HG02973 (cell line): Measurements from ENCODE around the gene KPNA6.

Experiments
- ATAC-seq: cut with Tn5 transposase; IDR thresholded peaks from one replicate; pipeline ENCODE4 v1.9.1; 2021; ENCODE audit warnings: moderate library complexity; ENCODE audit not compliant: unreplicated experiment

KPNA6 gene

DNA sequence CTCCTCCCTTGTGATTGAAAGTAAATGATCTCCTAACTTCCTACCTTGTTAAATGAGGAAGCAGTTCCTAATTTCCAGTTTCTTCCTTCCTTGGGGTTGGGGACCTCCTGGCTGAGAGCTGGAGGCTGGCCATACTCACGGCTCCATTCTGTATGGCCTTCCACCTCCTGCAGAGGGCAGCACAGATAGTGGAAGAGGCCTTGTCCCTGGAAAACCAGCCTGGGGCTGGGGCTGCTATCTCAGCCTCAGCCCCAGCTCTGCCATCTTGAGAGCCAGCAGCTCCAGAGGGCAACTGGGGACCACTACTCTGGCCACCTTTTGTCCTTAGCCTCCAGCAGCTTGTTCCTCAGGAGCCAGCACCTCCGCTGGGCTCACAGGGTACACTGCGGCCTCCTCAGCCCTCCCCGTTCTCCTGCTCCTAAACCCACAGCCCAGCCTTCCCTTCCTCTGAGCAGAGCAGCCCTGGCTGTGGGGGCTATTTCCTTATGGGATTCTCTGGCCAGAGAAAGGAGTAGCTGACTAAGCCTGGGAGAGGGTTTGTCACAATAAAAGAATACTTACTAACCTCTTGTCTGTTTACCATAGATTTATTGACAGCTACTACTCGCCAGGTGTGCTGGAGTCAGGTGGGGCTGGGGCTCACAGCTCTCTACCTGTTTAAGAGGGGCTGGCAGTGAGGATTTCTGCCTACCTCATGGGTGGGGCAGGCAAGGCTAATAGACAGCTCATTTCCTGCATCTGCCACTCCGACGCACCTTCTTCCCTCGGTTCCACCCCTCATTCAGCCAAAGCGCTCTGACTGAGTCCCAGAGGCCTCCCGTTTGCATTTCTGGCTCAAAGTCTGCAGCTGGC, 108.0 kb downstream of the KPNA6 start:
- no peak for ATAC-seq

DNA sequence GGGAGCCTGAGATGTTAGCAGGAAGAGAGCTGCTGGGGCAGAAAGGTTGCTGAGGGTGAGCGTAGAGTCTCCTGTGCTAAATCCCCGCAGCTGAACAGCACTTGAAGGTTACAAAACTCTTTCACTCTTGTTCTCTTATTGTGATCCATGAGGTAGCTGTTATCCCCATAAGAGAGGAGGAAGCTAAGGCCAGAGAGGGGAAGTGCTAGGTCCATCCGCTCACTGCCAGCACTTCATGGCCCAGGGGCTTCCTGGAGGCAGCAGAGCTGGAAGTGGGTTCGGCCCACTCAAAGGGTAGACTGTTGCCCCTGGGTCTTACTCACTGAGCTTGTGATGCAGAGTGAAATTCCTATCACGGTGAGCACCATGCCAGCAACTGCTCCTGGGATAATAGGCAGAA, 108.7 kb downstream of the KPNA6 start:
- no peak for ATAC-seq

DNA sequence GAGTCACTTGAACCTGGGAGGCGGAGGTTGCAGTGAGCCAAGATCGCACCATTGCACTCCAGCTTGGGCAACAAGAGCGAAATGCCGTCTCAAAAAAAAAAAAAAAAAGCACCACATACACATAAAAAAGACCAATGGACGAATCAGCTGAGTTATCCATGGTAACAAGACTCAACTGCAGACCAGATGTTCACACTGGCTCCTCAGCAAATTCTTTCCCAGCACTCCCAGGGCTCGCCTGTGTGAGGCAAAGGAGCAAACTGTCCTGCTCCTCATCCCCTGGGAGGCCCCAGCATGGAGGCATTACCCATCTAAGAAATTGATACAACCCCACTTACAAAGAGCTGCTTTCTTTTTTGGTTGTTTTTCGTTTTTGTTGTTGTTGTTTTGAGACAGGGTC, 111.2 kb downstream of the KPNA6 start:
- no peak for ATAC-seq

DNA sequence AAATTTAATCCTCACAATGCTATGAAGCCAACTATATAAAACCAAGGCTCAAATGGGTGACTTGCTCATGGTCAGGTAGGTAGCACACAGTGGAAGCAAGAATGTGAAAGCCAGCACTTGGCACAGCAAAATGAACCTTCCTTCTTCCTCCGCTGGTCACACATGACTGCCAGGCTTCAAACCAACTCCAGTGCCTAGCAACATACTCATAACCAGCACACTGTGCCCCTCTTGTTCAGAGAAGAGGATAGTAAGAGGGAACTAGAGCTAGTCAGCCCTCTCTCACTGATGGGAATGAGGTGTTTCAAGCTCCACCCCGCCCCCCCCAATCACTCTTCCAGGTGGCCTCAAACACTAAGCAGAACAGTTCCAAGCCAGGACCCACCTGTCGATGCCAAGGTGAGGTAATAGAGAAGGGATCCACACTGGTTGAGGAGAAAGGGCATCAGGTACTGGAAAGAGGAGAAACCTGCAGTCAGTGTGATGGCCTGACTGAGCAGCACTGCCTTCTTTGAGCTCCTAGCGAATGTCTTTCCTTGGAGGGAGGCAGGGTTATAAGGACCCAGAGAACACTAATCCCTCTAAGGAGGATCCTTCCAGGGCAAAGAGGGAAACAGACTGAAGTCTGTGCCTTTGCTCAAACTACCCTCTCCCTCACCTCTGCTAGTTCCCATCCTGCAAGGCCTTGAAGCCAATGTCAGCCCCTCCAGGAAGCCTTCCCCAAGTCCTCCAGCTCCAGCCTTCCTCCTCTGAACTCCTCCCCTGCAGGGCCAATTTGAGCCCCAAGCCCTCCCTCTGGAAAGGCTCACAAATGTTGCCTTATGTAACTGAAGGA, 113.1 kb downstream of the KPNA6 start:
- no peak for ATAC-seq

DNA sequence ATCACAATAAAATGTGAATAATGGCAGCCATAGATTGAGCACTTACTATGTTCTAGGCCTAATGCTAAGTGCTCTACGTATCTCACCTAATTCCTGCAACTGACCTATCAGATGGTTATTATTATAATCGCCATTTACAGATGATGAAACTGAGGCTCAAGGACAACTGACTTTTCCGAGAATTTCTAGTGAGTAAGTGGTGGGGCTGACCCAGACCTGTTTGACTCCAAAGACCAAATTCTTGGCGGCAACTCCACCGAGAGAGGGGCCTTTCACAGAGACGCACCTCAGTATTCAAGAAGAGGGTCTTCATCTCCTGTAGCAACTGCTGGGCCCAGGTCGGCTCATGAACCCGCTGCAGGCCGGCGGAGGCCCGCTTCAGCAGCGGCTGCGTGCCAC, 113.7 kb downstream of the KPNA6 start:
- no peak for ATAC-seq

DNA sequence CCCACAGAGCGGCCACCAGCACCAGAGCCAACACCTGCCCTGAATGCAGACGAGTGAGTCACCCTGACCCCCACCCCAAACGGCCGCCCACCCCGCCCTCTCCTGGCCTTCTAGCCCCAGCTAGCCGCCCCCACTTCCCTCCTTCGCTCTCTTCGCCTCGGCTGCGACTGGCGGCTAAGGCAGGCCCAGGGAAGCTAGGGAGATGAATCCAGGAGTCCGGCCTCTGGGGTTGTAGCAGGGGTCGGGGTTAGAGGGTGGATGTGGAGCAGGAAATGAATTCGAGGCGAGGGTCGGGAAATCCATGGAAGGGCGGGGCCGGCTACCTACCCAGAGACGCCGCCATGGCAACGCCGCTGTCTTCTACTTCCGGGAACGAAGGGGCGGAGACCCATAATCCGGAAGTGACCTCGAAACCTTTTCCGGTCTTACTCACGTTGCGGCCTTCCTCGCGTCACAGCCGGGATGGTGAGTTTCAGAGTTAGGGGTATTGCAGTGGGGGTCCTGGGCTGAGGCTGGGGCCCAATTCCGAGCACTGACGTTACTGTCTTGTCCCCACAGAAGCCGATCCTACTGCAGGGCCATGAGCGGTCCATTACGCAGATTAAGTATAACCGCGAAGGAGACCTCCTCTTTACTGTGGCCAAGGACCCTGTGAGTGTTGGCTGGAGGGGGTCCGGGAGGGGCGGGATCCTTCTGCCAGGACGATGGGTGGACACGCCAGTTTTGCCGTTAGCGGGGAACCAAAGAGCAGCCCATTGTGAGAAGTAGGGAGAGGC, 114.3 kb downstream of the KPNA6 start, which contains the start of the genes EIF3I and TMEM234:
TSS of gene EIF3I (plus strand) at position 428 of the 776 bp plus-strand sequence. CDS start at position 463, 35 bp downstream.
TSS of gene TMEM234 (minus strand) at position 374 of the 776 bp plus-strand sequence. CDS start at position 343, 31 bp downstream.
- ATAC-seq, result peak; percentile 87

DNA sequence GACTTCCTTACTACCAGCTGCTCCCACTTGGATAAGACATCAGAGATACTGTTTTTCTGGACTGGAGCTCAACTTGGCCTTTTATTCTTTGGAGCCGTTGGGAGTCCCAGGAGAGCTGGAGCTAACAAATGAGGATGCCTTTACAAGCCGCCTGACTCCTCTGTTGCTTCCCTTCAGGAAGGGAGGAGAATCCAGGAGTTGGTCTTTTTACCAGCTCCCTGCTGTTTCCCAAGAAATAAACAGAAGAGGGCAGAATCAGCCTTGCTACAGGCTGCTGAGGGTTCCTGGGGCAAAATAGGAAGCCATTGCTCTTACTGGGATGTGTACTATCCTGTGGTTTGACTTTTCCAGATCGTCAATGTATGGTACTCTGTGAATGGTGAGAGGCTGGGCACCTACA, 115.8 kb downstream of the KPNA6 start:
- no peak for ATAC-seq

DNA sequence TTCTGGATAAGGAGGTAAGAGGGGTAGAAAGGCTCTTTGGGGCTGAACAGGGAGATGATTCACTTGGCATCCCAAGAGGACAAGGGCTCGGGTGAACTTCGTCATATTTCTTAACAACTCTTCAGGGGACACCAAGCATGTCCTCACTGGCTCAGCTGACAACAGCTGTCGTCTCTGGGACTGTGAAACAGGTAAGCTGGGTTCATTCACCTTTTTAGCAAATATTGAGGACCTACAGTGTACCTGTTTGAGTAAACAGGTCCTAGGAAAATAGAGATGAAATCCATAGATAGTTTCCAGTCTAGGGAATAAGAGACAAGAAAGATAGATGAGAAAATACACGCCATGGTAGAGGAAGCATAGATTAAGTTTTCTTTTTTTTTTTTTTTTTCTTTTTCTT, 116.4 kb downstream of the KPNA6 start:
- no peak for ATAC-seq
